GM12878 (cell line): Measurements from ENCODE around the gene CLSTN2.

Experiments used
- HDAC6 ChIP-seq: fragments of 200-600 bp; sonication (generic); IDR thresholded peaks from one replicate; pipeline ENCODE4 v1.8.0; 2017; ENCODE audit warnings: antibody characterized with exemption; ENCODE audit not compliant: unreplicated experiment
- POLR2AphosphoS5 ChIP-seq: IDR thresholded peaks from 2 replicates; pipeline ENCODE4 v1.6.1; 2011; ENCODE audit warnings: mild to moderate bottlenecking, low read length, inconsistent platforms
- SREBF2 ChIP-seq: IDR thresholded peaks from 2 replicates; pipeline ENCODE4 v1.6.1; 2012; ENCODE audit warnings: mild to moderate bottlenecking, low read length

GRCh38 chr3:140572334-140572733 lies 637.3 kb downstream of the CLSTN2 start:
- TF ChIP-seq HDAC6 (no peak), POLR2AphosphoS5 (no peak), SREBF2 (no peak)
